NCI-H2171 (cell line): Measurements from ENCODE around the gene IFT52.
"Not testable (repeated sequence)": the region's sequence is repeated elsewhere in the genome, so short reads cannot be mapped to it uniquely, and the experiment has no call there.

Source experiments
- DNase-seq: peaks from one replicate; lab custom pipeline; 2025; lab: John Stamatoyannopoulos, UW

The IFT52 gene

DNA sequence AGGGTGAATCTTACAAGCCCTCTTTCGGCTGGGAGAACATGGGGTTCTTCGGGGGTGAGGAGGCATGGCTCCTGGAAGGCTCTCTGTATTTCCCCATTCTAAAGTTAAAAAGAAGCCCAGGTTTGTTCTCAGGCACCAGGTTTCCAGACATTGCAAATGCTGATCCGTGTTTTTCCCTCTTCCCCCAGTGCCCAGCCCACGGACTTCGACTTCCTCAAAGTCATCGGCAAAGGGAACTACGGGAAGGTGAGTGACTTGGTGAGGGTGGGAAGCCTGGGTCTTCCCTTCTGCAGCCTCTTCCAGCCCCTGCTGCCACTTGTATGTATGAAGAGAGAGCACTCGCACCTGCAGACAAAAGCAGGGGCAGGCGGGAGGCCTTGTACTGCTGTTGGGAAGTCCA is 23.3 kb upstream of the IFT52 start:
- no peak for DNase-seq

DNA sequence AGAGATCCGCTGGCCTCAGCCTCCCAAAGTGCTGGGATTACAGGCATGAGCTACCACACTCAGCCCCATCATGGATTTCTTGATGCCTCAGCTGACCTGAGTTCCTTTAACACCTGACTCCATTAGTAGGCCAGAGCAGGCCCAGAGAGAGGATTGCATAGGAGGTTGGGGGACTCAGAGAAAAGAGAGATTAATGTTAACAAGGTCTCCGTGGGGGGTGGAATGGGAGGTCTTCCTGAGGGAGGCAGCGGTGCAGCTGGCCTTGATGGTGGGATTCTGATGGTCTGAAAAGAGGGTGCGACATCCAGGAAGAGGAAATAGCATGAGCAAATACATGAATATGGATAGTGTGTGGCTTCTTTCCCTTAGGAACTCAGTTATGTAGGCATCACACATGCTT is 22.0 kb upstream of the IFT52 start:
- no peak for DNase-seq

- DNase-seq = no peak
Observed at GRCh38 chr20:43569282-43569681, 21.5 kb upstream of the IFT52 start.

GRCh38 chr20:43570496-43570895 is 20.2 kb upstream of the IFT52 start:
- no peak for DNase-seq

DNA sequence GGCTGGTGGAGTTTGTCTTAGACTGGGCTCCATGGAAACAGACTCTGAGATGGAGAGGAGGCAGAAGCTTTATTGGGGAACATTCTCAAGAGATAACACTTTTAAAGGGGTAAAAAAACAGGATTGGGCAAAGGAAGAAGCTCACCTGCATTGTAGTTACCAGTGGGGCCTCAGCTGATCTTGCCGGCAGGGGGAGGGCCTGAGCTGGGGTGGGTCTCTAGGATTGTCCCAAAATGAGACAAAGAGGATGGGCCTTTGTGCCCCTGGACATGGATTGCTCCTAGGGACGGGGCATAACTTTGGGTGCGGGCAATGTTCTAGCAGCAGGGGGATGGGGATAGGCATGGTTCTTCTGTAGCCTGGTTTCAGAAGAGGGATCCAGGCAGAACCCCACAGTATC is 19.4 kb upstream of the IFT52 start:
- no peak for DNase-seq

GRCh38 chr20:43571771-43572170 is 19.0 kb upstream of the IFT52 start:
- no peak for DNase-seq

DNA sequence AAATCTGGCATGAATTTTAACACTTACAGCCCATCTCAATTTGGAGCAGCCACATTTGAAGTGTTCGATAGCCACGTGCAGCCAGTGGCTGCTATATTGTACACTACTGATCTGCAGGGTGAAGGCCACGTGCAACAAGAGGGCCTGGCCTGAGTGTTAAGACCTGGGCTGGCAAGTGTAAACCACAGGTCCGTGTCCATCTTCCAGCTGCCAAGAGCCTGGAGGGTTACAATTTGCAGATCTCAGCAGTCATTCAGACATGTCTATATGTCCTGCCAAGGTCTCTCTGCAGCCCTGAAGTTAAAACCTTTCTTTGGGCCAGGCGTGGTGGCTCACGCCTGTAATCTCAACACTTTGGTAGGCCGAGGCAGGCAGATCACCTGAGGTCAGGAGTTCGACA is 17.8 kb upstream of the IFT52 start:
- no peak for DNase-seq

GRCh38 chr20:43576108-43576507 is 14.6 kb upstream of the IFT52 start:
- no peak for DNase-seq

GRCh38 chr20:43579861-43580793 is 10.6 kb upstream of the IFT52 start:
- DNase-seq = no peak

- DNase-seq = no peak
Observed at GRCh38 chr20:43583133-43583864, 7.4 kb upstream of the IFT52 start.

DNA sequence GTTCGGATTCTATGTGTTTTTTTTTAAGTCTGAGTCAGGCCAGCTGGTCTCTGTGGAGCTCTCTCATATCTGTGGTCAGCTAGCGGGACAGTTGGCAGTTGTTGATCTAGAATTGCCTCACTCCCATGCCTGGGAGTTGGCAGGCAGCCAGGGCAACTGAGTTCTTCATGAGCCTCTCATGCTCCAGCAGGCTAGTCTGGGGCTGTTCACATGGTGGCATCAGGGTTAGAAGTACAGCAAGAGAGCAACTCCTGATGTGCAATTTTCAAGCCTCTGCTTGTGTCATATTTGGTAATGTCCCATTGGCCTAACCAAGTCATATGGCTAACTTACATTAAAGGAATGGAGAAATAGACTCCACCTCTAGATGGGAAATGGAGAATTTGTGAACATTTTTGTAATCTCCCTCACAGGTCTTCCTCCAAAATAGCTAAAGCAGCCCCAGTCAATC is 6.7 kb upstream of the IFT52 start:
- DNase-seq = no peak

DNA sequence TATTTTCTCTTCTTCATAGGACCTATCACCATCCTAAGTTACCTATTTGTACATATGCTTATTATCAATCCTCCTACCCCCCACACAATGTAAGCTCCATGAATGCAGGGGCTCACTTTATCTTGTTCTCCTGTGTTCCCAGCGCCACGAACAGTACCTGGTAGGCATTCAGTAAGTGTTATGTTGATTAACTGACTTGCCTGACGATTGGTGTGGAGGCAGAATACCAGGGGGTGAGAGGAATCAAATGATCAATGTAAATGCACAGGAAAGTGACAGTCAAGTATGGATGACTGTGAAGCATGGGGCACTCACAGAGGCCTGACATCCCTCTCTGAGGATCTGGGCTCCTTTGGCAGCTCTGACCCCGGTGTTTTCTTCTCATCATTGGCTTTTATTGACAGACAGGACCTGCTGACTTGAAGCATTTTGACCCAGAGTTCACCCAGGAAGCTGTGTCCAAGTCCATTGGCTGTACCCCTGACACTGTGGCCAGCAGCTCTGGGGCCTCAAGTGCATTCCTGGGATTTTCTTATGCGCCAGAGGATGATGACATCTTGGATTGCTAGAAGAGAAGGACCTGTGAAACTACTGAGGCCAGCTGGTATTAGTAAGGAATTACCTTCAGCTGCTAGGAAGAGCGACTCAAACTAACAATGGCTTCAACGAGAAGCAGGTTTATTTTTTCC is 6.1 kb upstream of the IFT52 start:
- no peak for DNase-seq

DNA sequence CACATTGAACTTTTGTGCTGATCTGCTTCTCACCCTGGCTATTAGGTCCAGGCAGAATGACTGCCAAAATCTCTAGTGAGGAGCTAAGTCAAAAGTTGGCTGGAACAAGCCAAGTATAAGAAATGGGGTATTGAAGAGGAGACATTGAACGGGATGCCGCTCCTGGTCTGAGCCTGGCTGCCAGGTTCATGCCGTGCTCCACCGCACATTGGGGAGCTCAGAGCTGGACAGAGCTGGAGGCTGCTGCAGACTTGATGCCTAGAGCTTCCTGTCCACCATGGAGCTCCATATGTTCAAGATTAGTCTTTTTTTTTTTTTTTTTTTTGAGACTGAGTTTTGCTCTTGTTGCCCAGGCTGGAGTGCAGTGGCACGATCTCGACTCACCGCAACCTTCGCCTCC is 4.1 kb upstream of the IFT52 start:
- no peak for DNase-seq

DNA sequence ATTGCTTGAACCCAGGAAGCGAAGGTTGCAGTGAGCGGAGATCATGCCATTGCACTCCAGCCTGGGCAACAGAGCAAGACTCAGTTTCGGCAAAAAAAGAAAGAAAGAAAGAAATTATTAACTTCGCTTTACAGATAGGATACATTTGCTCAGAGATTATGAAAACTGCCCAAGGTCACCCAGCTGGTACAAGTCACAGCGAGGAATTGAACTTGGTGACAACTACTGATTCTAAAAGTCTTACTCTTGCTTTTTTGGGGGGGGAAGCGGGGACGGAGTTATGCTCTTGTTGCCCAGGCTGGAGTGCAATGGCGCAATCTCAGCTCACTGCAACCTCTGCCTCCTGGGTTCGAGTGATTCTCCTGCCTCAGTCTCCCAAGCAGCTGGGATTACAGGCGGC is 2.2 kb upstream of the IFT52 start:
- not testable (repeated sequence) for DNase-seq

GRCh38 chr20:43590036-43590391 is 723 bp upstream of the IFT52 start:
- no peak for DNase-seq

- DNase-seq = not testable (repeated sequence)
Observed at GRCh38 chr20:43601960-43602359, 11.2 kb downstream of the IFT52 start.

- no peak for DNase-seq
Observed at GRCh38 chr20:43603124-43603523, 12.4 kb downstream of the IFT52 start.

DNA sequence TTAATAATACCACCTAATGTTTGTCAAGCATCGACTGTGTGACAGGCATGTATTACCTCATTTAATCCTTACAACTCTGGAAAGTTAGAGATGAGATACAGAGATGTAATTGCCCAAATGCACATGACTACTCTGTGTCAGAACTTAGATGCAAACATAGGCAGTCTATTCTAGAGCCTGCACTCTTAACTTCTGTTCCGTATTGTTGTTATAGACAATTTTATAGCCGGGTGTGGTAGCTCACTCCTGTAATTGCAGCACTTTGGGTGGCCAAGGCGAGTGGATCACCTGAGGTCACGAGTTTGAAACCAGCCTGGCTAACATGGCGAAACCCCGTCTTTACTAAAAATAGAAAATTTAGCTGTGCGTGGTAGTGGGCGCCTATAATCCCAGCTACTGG is 15.0 kb downstream of the IFT52 start:
- DNase-seq = no peak

DNA sequence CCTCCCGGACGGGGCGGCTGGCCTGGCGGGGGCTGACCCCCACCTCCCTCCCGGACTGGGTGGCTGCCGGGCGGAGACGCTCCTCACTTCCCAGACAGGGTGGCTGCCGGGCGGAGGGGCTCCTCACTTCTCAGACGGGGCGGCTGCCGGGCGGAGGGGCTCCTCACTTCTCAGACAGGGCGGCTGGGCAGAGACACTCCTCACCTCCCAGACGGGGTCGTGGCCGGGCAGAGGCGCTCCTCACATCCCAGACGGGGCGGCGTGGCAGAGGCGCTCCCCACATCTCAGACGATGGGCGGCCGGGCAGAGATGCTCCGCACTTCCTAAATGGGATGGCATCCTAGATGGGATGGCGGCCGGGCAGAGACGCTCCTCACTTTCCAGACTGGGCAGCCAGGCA is 16.5 kb downstream of the IFT52 start:
- not testable (repeated sequence) for DNase-seq

DNA sequence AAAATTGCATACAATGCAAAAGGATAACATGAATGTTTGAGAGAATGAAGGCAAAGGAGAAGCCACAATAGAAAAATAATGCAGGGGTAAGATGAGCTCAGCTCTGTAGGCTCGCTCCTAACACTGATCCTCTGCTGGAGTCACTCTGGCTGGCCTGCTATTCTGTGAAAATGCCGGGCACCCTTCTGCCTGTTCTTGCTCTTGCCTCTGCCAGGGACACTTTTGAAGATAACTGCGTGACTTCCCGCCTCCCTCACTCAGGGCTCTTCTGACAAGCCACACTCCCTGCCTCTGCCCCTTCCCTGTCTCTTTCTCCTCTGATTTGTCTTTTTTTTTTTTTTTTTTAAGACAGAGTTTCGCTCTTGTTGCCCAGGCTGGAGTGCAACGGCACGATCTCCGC is 40.9 kb downstream of the IFT52 start:
- no peak for DNase-seq

GRCh38 chr20:43636429-43636828 is 45.7 kb downstream of the IFT52 start:
- DNase-seq = no peak

GRCh38 chr20:43642548-43642947 is 51.8 kb downstream of the IFT52 start:
- no peak for DNase-seq
